Smooth muscle cell (in vitro differentiated cells): Measurements from ENCODE around the gene GPT2. TPM values are rescaled to one million over a fixed set of nuclear protein-coding genes. Genes with fewer than 3 reads are reported as not detected.

Experiments used
- DNase-seq: peaks from one replicate; lab custom pipeline; 2025; ENCODE audit not compliant: unreplicated experiment; lab: John Stamatoyannopoulos, UW
- H2AFZ ChIP-seq: fragments of 200-600 bp; sonication (generic); 2 replicates; pipeline ENCODE4 v1.6.0; 2016; ENCODE audit warnings: antibody characterized with exemption, low read depth, mild to moderate bottlenecking
- H3F3A ChIP-seq: fragments of 200-600 bp; sonication (generic); 2 replicates; pipeline ENCODE4 v1.6.0; 2017; ENCODE audit warnings: antibody characterized with exemption, low read depth
- H3K27ac ChIP-seq: fragments of 200-600 bp; sonication (generic); 2 replicates; pipeline ENCODE4 v1.5.1; 2016; ENCODE audit warnings: low read depth, mild to moderate bottlenecking
- H3K27me3 ChIP-seq: fragments of 200-600 bp; sonication (generic); 2 replicates; pipeline ENCODE4 v1.6.1; 2016; ENCODE audit warnings: low read depth, mild to moderate bottlenecking
- H3K36me3 ChIP-seq: fragments of 200-600 bp; sonication (generic); 2 replicates; pipeline ENCODE4 v1.5.1; 2016; ENCODE audit warnings: low read depth
- H3K4me1 ChIP-seq: fragments of 200-600 bp; sonication (generic); 2 replicates; pipeline ENCODE4 v1.5.1; 2016; ENCODE audit warnings: low read depth
- H3K4me2 ChIP-seq: fragments of 200-600 bp; sonication (generic); 2 replicates; pipeline ENCODE4 v1.6.0; 2016; ENCODE audit warnings: mild to moderate bottlenecking
- H3K4me3 ChIP-seq: fragments of 200-600 bp; sonication (generic); 2 replicates; pipeline ENCODE4 v1.5.1; 2016; ENCODE audit warnings: mild to moderate bottlenecking
- H3K79me2 ChIP-seq: fragments of 200-600 bp; sonication (generic); 2 replicates; pipeline ENCODE4 v1.6.0; 2016; ENCODE audit warnings: low read depth, mild to moderate bottlenecking
- H3K9ac ChIP-seq: fragments of 200-600 bp; sonication (generic); 2 replicates; pipeline ENCODE4 v1.6.0; 2016; ENCODE audit warnings: low read depth
- H3K9me3 ChIP-seq: fragments of 200-600 bp; sonication (generic); replicated peaks from 2 replicates; pipeline ENCODE4 v1.5.1; 2016; ENCODE audit warnings: low read depth
- H4K20me1 ChIP-seq: fragments of 200-600 bp; sonication (generic); 2 replicates; pipeline ENCODE4 v1.6.0; 2016; ENCODE audit warnings: low read depth
- WGBS: methylation state at CpG from one replicate; pipeline ENCODE4 v1.1.7; 2016; ENCODE audit warnings: low lambda C conversion rate; 5-methylcytosine and 5-hydroxymethylcytosine counted together
- polyA plus RNA-seq: library from polyadenylated mRNA; unstranded; fragments of >200 nt; fragmentation: Nextera tagmentation; extraction: Ambion mirVana; gene quantifications from 2 replicates; pipeline ENCODE4 v1.2.1, GENCODE V29; 2016
- total RNA-seq: library from RNA; depleted of rRNA; stranded (reverse); fragments of >200 nt; gene quantifications from 2 replicates; pipeline ENCODE4 v1.2.3, GENCODE V29; 2014
- TF ChIP-seq, protein P1 (sequence below): fragments of 200-600 bp; sonication (generic); IDR thresholded peaks from 2 replicates; pipeline ENCODE4 v1.5.1; 2017; ENCODE audit warnings: borderline replicate concordance, mild to moderate bottlenecking, antibody characterized with exemption; ENCODE audit not compliant: insufficient read depth, poor library complexity, severe bottlenecking

The GPT2 gene
- total and polyA plus RNA-seq, 2 experiments from 2014 or later, result 21.4 to 29.3 TPM

GRCh38 chr16:46845952-46846351 is 38.2 kb upstream of the GPT2 start:
- Histone ChIP-seq H2AFZ (no peak overlapping the region), H3K9ac (no peak overlapping the region), H3K9me3 (no peaks in the 10 kb centered on the region), H3K27ac (no peak overlapping the region), H4K20me1 (no peaks in the 10 kb centered on the region), H3K27me3 (no peaks in the 10 kb centered on the region), H3K4me1 (peaks cover 8% of the 10 kb centered on the region), H3K4me2 (no peak overlapping the region), H3K36me3 (no peaks in the 10 kb centered on the region), H3K79me2 (no peaks in the 10 kb centered on the region), H3F3A (no peaks in the 10 kb centered on the region), H3K4me3 (no peak overlapping the region)
- TF ChIP-seq, protein P1, sequence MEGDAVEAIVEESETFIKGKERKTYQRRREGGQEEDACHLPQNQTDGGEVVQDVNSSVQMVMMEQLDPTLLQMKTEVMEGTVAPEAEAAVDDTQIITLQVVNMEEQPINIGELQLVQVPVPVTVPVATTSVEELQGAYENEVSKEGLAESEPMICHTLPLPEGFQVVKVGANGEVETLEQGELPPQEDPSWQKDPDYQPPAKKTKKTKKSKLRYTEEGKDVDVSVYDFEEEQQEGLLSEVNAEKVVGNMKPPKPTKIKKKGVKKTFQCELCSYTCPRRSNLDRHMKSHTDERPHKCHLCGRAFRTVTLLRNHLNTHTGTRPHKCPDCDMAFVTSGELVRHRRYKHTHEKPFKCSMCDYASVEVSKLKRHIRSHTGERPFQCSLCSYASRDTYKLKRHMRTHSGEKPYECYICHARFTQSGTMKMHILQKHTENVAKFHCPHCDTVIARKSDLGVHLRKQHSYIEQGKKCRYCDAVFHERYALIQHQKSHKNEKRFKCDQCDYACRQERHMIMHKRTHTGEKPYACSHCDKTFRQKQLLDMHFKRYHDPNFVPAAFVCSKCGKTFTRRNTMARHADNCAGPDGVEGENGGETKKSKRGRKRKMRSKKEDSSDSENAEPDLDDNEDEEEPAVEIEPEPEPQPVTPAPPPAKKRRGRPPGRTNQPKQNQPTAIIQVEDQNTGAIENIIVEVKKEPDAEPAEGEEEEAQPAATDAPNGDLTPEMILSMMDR, result no peak
- no peak for DNase-seq
- 94% methylated on average over 5 of the region's 5 CpGs for WGBS

DNA sequence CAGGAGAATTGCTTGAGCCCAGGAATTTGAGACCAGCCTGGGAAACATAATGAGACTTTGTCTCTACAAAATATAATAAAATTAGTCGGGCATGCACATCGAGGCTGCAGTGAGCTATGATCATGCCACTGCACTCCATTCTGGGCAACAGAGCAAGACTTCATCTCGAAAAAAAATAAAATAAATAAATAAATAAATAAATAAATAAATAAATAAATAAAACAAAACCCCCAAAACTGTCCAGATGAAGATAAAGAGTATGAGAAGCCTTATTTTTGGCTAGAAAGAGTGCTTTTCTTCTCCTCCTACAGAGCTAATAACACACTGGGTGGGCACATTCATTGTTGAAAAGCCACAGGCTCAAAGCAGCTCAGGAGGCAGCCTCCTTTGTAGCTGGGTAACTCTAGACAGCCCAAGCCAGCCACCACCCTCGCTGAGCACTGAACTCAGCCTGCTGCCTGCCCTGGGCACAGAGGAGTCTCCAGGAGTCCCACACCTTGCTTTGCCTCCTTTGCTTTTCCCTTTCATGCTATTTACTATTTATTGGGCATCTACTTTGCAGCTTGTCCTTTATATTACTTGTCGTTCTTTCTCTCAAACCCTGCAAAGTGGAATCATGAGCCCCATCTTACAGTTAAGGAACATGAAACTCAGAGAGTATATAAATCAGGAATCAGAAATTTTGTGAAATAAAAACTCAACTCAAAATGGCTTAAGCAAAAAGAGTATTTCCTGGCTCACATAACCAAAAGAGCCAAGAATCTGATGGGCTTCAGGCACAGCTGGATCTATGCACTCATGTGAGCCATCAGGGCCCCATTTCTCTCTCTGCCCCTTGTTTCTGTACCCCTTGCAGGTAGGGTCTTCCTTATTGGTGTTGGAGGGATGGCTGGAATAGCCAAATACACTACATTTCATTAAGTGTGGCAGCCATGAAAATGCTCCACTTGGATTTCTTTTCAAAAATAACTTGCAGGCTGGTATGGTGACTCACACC is 35.1 kb upstream of the GPT2 start:
- WGBS, result 90% methylated on average over 5 of the region's 5 CpGs
- no peaks in the 10 kb centered on the region for H4K20me1 ChIP-seq

DNA sequence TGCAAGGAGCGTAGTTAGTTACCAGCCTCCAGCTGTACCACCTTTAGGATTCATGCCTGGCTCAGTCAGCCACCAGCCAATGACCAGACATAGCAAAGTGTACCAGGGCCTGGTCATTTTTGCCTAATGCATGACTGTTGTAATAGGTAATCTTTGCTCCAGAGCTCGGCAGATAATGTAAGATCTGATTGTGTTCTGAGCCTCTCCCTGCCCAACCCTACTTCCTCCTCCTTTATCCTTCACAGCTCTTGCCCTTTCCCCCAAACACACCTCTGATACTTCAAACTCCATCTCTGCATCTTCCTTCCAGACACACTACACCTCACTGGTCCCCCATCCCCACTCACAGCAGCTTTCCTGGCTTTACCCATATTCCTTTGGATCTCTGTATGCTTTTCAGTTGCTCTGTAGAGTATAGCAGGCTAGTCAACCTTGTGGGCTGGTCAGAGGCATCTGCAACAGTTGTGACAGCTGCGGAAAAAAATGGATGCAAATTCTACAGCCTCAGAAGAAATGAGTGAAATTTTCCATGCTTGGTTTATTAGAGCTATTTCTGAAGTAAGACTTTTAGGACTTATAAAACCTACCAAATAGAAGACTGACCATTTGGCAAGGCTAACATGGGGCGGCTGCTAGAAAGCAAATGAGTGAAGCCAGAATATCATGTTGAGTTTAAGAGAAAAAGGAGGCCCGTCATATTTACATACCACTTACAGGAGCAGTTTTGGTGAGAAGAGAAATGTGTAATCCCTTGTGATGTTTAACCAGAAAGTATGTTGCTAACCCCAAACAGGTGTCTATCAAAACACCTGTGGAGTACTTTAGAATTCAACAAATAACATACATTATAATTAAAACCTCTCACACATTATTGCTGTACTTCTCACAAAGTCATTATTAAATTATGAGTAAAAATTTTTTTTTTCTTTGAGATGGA is 33.3 kb upstream of the GPT2 start:
- 82% methylated on average over 5 of the region's 5 CpGs for WGBS
- H3F3A ChIP-seq, result no peaks in the 10 kb centered on the region
- no peak overlapping the region for H2AFZ ChIP-seq
- H3K4me1 ChIP-seq, result peaks cover 8% of the 10 kb centered on the region
- no peak overlapping the region for H3K4me2 ChIP-seq
- H3K79me2 ChIP-seq, result no peaks in the 10 kb centered on the region
- no peaks in the 10 kb centered on the region for H4K20me1 ChIP-seq
- H3K36me3 ChIP-seq, result no peaks in the 10 kb centered on the region
- no peak overlapping the region for H3K27ac ChIP-seq
- H3K27me3 ChIP-seq, result no peaks in the 10 kb centered on the region
- DNase-seq, result no peak
- no peak overlapping the region for H3K4me3 ChIP-seq
- TF ChIP-seq, protein P1, result no peak
- H3K9ac ChIP-seq, result no peak overlapping the region
- no peaks in the 10 kb centered on the region for H3K9me3 ChIP-seq

More for the DNA sequence above, 35.1 kb upstream of the GPT2 start:
- Histone ChIP-seq H2AFZ (no peak overlapping the region), H3K9me3 (no peaks in the 10 kb centered on the region), H3K36me3 (no peaks in the 10 kb centered on the region), H3K9ac (no peak overlapping the region), H3K4me3 (no peak overlapping the region), H3K27me3 (no peaks in the 10 kb centered on the region), H3F3A (no peaks in the 10 kb centered on the region), H3K79me2 (no peaks in the 10 kb centered on the region), H3K4me1 (peaks cover 8% of the 10 kb centered on the region), H3K27ac (no peak overlapping the region), H3K4me2 (no peak overlapping the region)
- no peak for DNase-seq
- TF ChIP-seq, protein P1, result no peak
